Stimulated activated naive CD4-positive, alpha-beta T cell (primary cell): ENCODE measurements around the gene FOXN4.

Experiments used
- DNase-seq, 6 experiments: peaks; one replicate each; lab custom pipeline; 2025; lab: John Stamatoyannopoulos, UW

Gene FOXN4

DNA sequence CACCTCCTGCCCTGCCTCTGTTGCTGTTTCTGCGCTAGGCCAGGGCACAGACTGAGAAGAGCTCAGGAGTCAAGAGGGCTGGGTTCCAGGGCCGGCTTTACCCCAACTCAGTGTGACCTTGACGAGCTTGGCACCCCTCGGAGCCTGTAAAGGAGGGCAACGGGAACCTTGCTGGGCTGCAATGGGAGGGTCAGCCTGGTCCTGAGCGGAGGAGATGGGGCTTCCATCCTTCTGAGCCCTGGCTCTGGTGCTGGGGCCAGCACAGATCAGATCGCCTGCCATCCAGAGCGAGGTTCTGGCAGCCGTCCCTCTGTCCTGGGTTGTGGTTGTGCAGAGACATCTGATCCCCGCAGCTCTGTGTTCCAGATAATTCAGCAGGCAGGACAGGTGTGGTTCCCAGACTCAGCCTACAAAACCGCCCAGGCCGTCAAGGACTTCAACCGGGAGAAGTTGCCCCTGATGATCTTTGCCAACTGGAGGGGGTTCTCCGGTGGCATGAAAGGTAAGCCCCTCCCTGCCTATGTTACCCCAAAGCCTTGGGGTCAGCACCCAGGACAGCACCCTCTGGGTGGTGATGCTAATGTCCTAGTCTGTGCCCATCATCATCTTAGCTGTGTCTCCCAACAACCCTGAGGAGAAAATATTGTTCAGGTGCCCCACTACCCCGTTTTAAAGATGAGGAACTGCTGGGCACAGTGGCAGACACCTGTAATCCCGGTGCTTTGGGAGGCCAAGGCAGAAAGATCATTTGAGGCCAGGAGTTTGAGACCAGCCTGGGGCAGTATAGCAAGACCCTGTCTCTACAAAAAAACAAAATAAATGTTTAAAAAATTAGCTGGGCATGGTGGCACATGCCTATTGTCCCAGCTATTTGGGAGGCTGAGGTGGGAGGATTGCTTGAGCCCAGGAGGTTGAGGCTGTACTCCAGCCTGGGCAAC, 50.2 kb downstream of the FOXN4 start:
- no peak for DNase-seq

DNA sequence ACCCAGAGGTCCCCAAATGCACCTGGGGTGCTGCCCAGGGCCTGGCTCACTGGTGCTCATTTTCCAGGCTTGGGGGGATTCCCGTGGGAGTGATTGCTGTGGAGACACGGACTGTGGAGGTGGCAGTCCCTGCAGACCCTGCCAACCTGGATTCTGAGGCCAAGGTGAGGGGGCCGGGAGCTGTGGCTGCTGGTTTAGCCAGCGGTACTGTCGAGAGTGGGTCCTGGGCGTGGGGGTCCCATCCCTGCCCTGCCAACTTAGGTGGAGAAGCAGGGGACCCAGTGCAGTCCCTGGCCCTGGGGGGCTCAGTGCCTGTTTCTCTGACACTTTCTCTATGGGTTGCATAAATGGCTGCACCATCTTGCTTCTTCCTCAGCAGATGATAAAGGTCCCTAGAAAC, 50.9 kb downstream of the FOXN4 start:
- DNase-seq: no peak

DNA sequence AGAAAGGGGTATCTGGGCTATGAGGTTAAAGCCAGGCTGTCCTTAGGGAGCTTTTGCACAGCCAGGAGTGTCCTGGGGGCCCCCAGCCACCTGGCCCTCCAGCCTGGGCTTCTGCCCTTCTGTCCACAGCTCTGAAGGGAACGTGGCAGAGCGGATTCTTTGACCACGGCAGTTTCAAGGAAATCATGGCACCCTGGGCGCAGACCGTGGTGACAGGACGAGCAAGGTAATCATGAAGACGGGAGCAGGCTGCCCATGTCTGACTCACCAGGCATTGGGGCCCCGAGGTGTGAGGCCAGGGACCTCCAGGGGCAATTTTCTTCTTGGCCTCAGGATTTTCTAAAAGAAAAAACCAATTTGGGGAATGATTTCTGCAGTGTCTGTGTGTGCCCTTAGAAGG, 53.1 kb downstream of the FOXN4 start:
- DNase-seq: no peak

GRCh38 chr12:109255377-109255776, 53.7 kb downstream of the FOXN4 start:
- no peak for DNase-seq

GRCh38 chr12:109253913-109254544, 55.1 kb downstream of the FOXN4 start:
- no peak for DNase-seq

- no peak for DNase-seq
These were observed 56.3 kb downstream of the FOXN4 start for GRCh38 chr12:109252799-109253198.

- DNase-seq: no peak
These were observed 58.6 kb downstream of the FOXN4 start for GRCh38 chr12:109250523-109250922.

- no peak for DNase-seq
These were observed 61.0 kb downstream of the FOXN4 start for GRCh38 chr12:109247831-109248654.

- no peak for DNase-seq
These were observed 62.9 kb downstream of the FOXN4 start for GRCh38 chr12:109246221-109246620.

- no peak for DNase-seq
These were observed 65.0 kb downstream of the FOXN4 start for GRCh38 chr12:109244073-109244472.

DNA sequence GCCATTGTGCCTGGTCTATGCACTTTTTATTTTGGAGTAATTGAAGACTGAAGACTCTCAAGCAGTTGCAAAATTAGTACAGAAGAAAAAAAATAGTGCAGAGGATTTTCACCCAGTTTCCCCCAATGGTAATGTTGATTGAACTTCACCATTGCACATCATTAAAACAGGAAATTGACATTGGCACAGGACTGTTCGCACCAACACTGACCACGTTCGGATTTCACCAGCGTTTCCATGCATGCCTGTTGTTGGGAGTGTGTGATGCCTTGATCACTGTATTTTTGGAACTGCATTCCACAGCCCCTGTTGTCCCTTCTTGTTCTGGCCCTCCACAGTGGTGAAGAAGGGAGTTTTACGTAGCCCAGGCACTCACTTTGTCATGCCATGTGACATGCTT, 67.1 kb downstream of the FOXN4 start:
- no peak for DNase-seq

- no peak for DNase-seq
These were observed 68.7 kb downstream of the FOXN4 start for GRCh38 chr12:109240365-109240764.

- DNase-seq: no peak
These were observed 69.4 kb downstream of the FOXN4 start for GRCh38 chr12:109239691-109240090.

DNA sequence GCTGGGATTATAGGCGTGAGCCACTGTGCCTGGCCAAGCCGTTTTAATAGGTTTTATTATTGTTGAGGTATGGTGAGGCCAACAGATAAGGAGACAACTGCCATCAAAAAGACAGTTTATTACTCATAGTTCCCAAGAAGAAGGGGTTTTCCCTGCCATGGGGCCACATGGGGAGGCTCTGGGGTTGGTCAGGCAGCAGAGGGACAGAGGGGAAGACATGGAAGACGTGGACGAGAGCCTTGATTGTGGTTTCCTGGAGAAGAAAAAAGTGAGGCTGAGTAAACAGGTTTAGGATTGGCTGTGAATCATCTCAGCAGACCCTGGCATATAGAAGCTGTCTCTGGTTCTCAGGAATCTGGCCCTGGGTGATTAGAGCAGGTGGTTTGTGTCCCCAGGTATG, 69.9 kb downstream of the FOXN4 start:
- no peak for DNase-seq

- no peak for DNase-seq
These were observed 72.8 kb downstream of the FOXN4 start for GRCh38 chr12:109236257-109236656.

DNA sequence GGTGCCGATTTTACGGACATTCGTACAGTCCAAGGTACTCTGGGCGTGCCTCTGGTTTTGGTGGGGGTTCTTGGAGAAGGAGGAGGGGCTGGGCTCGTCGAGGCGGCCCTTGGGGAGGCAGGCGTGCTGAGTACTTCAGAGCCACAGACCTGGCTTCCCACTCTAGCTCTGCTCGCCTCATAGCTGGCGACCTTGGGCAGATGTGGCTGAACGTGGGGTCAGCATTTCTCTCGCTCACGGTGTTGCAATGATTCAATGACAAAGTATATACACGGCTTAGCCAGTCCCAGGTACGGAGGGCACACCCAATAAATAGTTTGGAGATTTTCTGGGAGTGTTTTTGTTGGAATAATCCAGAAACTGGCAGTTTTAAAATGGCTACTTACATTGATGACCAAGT, 75.1 kb downstream of the FOXN4 start:
- no peak for DNase-seq

GRCh38 chr12:109232731-109233130, 76.4 kb downstream of the FOXN4 start:
- no peak for DNase-seq

DNA sequence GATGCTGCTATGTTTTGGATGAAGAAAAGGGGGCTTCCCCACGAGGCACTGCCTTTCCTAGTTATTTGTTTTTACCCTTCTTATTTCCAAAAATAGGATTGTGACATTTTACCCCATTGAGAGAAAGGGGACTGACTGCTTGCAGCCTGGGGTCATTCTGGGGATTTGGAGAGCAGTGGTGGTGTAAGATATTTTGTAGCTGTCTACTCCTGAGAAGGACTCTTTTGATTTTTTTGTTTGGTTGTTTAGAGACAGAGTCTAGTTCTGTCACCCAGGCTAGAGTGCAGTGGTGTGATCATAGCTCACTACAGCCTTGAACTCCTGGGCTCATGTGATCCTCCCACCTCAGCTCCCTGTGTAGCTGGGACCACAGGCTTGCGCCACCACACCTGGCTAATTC, 78.9 kb downstream of the FOXN4 start:
- no peak for DNase-seq

GRCh38 chr12:109228664-109229063, 80.4 kb downstream of the FOXN4 start:
- DNase-seq: no peak
